ENCODE measurements around the gene SORCS3.

- TF ChIP-seq POLR2A (IDR thresholded peaks at IDR 0.05), result no peak
- TF ChIP-seq CTCF (IDR thresholded peaks at IDR 0.05), result no peak
Measured at GRCh38 chr10:104658067-104658466, 17.0 kb downstream of the SORCS3 start.

Data from body of pancreas (tissue), 4 donors.